HG03571 (cell line): Measurements from ENCODE around the gene CSNK2A3.

Source experiments
- ATAC-seq: cut with Tn5 transposase; IDR thresholded peaks from one replicate; pipeline ENCODE4 v1.9.1; 2021; ENCODE audit not compliant: unreplicated experiment

CSNK2A3 gene

DNA sequence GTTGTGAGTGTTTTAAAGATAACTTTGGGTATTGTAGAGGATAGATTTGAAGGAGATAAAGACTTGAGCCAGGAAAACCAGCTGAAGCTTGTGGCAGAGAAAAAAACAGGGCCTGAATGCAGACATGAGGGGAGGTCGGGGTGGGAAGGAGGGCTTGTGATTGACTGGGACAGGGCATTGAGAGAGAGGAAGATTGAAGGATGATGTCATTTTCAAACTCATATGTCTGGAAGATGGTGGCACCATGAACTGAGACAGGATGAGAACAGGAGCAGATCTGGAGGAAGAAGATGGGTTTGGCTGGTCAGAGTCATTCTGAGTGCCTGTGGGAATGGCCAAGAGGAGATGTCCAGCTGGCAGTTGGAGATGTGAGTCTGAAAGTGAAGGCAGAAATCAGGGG lies 14.7 kb downstream of the CSNK2A3 start:
- no peak for ATAC-seq

GRCh38 chr11:11336664-11337063 lies 16.4 kb downstream of the CSNK2A3 start:
- ATAC-seq, result no peak

DNA sequence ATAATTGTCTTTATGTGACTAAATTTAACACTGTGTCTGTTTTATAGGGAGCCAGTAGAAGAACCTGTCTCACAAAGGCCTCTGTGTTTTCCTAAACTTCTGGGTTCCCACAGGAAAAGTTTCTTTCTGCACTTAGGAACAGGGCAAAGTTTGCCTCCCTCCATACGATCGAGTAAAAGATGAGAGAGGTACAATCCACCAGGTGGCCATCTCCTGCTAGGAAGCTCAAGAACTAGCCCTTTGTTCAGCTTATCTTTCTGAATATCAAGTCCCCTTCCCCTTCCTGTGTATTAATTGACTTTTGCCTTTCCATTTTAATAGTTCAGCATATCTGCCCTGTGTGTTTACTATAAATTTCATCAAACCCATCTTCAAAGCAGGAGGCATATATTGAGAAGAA lies 18.0 kb downstream of the CSNK2A3 start:
- ATAC-seq, result no peak

GRCh38 chr11:11334607-11335006 lies 18.4 kb downstream of the CSNK2A3 start:
- ATAC-seq, result no peak

GRCh38 chr11:11332141-11332710 lies 20.8 kb downstream of the CSNK2A3 start:
- ATAC-seq, result no peak

DNA sequence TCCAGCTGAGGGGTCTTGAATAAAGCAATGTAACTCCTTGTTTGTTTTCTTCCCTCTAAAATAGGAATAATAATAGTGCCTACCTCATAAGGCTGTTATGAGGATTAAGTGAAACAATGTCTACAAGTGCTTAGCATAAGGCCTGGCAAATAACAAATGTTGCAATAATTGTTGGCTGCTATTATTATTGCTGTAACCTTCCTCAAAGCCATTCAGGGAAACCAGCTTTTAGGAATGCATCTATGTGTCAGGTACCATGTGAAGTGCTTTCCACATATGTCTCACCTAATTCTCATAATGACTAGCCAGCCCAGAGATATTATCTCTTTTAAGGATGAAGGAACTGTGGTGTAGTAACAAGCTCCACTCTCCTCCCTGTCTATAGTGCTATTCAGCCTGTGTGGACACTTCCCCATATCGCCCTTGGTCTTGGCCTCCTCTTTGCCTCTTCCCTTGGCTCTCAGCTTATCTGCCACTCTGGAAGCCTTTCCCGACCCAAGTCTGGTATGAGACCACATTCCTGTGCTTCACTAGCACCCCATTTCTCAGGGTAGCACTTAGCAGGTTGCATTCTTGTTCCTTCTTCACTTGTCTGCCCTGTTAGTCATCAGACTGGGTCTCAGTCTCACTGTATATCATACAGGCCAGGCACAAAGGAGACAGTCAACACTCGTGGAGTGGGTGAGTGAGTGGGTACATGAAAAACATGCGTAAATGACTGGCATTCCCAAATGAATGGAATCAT lies 23.8 kb downstream of the CSNK2A3 start:
- ATAC-seq, result no peak

DNA sequence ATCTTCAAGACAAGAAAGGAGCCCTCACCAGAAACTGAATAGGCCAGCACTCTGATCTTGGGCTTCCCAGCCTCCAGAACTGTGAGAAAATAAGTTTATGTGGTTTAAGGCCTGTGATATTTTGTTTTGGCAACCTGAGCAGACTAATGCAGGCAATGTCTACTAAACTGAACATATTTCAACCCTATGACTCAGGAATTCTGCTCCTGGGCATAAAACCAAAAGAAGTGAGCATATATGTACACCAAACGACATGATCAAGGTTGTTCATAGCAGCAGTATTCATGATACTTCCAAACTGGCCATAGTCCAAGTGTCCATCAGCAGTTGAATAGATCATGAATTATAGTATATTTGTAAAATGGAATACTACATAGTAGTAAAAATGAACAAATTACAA lies 29.0 kb downstream of the CSNK2A3 start:
- ATAC-seq, result no peak

- ATAC-seq, result no peak
Observed at GRCh38 chr11:11322101-11322500, 30.9 kb downstream of the CSNK2A3 start.

DNA sequence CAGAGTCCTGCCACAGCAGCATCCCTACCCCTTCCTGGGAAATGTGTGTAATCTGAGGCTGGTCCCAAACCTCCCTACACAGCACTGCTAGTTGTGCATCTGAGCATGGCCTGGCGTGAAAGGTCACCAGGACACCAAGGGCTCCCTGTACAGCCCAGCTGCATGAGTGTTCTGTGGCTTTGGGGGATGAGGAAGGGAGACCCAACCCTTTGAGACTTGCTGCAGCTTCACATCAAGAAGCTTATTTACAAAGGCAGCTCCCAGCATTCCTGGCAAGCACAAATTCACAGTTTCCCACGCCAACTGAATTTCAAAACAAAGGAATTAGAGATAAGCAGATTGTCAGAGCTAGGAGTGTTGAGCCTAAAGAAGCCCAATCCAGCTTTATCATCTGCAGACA lies 32.2 kb downstream of the CSNK2A3 start:
- ATAC-seq, result no peak

GRCh38 chr11:11318961-11319360 lies 34.1 kb downstream of the CSNK2A3 start:
- ATAC-seq, result no peak

- ATAC-seq, result no peak
Observed at GRCh38 chr11:11318461-11318860, 34.6 kb downstream of the CSNK2A3 start.

DNA sequence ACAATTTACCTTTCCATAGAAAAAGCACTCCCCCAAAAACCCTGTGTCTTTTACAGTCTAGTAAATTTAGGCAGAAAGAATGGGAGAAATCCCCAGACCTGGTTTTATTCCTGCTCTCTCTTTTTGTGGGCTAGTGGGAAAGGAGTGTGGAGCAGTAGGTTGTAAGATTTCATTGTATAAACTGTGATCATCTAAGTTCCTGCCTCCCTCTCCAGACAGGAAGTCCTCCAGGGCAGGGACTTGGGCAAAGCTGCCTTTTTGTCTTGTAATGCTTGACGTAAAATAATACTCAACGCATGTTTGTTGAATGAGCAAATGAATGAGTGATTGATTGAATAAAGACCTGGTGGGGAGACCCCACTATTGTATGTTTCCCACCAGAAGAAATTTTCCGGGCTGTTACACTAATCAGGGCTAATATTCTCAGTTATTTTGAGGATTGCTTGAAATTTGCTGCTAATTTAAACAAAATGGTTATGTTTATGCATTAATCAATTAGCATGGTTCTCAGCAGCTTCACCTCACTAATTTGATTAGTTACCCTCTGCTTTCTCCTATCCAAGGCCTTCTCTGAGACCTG lies 36.3 kb downstream of the CSNK2A3 start:
- no peak for ATAC-seq

GRCh38 chr11:11313902-11314692 lies 39.0 kb downstream of the CSNK2A3 start:
- no peak for ATAC-seq

- ATAC-seq, result no peak
Observed at GRCh38 chr11:11313426-11313825, 39.6 kb downstream of the CSNK2A3 start.

- no peak for ATAC-seq
Observed at GRCh38 chr11:11312738-11313137, 40.3 kb downstream of the CSNK2A3 start.

DNA sequence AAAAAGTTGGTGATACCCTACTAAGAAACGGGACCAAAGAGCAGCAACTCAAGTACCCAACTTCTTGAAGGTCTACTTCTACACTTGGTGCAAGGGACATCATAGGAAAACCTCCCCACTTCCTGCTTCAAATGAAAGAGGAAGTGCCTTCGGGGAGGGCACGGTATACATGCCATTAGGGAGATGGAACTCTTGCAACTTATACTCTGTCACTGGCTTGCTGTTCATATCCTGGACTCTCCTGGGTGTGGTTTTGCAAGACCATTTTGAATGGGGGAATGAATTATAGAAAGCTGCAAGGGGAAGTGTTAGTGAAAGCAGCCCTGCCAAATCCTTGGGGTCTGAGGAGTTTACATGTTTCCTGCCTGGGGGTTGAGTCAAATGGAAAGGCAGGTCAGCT lies 41.9 kb downstream of the CSNK2A3 start:
- no peak for ATAC-seq

DNA sequence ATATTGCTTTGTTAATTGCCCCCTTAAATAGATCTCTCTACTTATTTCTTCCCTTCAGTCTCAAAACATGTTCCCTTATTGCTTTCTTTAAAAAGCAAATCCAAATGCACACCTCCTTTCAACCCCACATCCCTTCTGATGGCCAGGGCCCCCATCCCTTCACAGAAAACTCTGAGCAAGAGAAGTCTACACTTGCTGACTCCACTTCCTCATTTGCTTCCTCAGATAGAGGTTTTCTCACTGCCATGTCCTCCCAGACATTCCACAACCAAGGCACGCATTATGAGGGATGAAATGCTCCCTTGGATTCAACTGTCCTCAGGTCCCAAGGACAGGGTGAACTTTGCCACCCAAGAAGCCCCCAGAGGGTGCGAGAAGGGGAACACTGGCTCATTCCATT lies 43.1 kb downstream of the CSNK2A3 start:
- ATAC-seq, result no peak

- ATAC-seq, result no peak
Observed at GRCh38 chr11:11308249-11308648, 44.8 kb downstream of the CSNK2A3 start.

- ATAC-seq, result no peak
Observed at GRCh38 chr11:11306855-11307254, 46.2 kb downstream of the CSNK2A3 start.

GRCh38 chr11:11304550-11304949 lies 48.5 kb downstream of the CSNK2A3 start:
- no peak for ATAC-seq

- no peak for ATAC-seq
Observed at GRCh38 chr11:11302565-11302964, 50.5 kb downstream of the CSNK2A3 start.
